Astrocyte of the cerebellum (primary cell): Measurements from ENCODE around the gene TLE3.

Source experiments
- DNase-seq: peaks from one replicate; pipeline ENCODE4 v3.0.0-alpha.2; 2011; ENCODE audit warnings: low read depth
- H3K4me3 ChIP-seq: 2 replicates; pipeline ENCODE4 v1.5.1; 2011; ENCODE audit warnings: mild to moderate bottlenecking, low read depth, low read length, moderate library complexity
- in situ Hi-C: cut with HindIII; loops from 2 replicates; pipeline ENCODE4 v1.10.0; 2017; ENCODE audit warnings: low sequenced_read_pairs
- TF ChIP-seq, protein P1 (sequence below): IDR thresholded peaks from 2 replicates; pipeline ENCODE4 v1.5.1; 2012; ENCODE audit warnings: low read length, low read depth, moderate library complexity, mild to moderate bottlenecking; ENCODE audit errors: missing control alignments

TLE3 gene

DNA sequence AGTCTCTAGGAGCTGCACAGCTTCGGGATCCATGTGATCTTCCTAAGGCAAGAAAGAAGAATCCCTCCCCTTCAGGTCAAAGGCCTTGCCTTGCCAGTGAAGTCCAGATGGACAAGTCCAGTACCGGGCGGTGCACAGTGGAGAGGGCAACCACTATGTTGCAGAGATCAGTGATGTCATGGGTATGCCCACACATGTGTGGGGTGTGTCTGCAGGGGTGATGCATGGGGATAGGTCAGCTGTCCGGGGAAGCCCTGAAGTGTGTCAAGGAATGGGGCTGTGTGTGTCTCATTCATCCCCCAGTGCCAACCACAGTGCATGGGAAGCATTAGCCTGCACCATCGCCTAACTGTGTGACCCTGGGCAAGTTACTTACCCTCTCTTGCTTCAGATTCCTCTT lies 66.5 kb downstream of the TLE3 start:
- in situ Hi-C loops, result no loop called here
- DNase-seq, result no peak
- TF ChIP-seq, protein P1, sequence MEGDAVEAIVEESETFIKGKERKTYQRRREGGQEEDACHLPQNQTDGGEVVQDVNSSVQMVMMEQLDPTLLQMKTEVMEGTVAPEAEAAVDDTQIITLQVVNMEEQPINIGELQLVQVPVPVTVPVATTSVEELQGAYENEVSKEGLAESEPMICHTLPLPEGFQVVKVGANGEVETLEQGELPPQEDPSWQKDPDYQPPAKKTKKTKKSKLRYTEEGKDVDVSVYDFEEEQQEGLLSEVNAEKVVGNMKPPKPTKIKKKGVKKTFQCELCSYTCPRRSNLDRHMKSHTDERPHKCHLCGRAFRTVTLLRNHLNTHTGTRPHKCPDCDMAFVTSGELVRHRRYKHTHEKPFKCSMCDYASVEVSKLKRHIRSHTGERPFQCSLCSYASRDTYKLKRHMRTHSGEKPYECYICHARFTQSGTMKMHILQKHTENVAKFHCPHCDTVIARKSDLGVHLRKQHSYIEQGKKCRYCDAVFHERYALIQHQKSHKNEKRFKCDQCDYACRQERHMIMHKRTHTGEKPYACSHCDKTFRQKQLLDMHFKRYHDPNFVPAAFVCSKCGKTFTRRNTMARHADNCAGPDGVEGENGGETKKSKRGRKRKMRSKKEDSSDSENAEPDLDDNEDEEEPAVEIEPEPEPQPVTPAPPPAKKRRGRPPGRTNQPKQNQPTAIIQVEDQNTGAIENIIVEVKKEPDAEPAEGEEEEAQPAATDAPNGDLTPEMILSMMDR, result no peak
- no peak overlapping the region for H3K4me3 ChIP-seq

DNA sequence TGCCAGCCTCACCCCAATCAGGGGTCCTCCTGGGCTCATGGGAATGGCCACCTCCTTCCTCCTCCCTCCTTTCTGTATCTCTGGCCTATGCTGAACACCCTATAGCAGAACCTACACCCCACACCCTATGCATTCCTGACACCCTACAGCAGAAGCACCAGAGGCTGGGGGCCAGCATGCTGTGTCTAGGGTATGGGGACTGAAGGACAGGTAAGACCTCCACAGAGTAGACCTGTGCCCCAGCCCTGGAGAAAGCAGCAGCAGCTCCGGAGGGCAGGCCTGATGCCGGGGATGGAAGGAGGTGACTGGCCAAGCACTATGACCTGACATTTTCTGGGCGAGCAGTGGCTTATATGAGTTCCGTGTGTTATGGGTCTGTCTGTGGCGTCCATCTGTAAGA lies 66.9 kb downstream of the TLE3 start:
- H3K4me3 ChIP-seq, result no peak overlapping the region
- in situ Hi-C loops, result no loop called here
- TF ChIP-seq, protein P1, result no peak
- no peak for DNase-seq

DNA sequence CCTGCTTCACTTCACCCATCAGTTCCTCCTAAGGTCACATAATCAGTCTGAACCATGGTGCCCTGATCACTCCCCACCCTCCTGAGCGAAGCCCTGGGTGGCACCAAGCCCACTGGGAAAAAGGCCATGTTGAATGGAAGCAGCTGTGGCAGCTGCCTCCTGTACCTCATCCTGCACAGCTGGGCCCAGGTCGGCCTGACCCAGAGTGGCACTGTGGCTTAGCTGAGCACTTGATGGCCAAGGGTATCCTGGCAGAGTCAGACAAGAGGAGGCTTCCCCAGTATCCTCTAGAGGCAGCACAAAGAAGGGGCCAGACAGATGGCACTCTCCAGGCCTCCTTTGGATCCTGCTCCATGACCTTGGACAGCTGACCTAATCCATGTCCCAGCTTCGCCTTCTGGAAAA lies 68.4 kb downstream of the TLE3 start:
- H3K4me3 ChIP-seq, result no peak overlapping the region
- TF ChIP-seq, protein P1, result no peak
- in situ Hi-C loops, result no loop called here
- no peak for DNase-seq

DNA sequence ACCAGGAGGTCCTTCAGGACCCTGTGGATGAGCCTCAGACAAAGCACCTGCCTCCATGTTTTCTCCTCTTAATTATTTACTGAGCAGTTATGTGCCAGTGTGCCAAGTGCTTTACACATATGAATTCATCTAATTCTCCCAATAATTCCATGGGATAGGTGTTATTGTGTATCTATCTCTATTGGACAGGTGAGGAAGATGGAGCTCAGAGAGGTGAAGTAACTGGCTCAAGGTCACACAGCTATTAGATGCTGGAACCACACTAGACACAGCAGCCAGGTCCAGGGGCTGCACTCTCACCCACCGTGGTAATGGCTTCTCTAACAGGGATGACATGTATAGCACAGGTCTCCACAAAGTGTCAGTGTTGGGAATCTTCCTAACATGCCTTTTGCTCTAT lies 70.2 kb downstream of the TLE3 start:
- in situ Hi-C loops, result no loop called here
- TF ChIP-seq, protein P1, result no peak
- DNase-seq, result no peak
- H3K4me3 ChIP-seq, result no peak overlapping the region

DNA sequence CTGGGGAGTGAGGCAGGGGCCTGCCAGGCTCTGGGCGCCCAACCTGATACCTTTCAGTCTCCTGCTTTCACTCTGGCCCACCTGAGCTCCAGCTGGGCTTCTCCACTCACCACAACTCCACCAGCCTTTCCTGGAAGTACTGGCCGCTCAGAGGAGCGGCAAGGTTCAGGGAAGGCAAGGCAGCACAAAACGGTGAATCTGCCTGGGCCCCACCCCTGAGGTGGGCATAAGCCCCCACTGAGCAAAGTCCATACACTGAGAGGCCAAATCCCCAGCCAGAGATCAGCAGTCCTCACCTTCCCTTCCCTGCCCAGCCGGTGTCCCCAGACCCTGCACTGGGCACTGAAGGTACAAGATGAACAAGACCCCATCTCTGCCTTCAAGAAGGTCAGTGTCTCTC lies 70.7 kb downstream of the TLE3 start:
- DNase-seq, result no peak
- TF ChIP-seq, protein P1, result no peak
- in situ Hi-C loops, result no loop called here

DNA sequence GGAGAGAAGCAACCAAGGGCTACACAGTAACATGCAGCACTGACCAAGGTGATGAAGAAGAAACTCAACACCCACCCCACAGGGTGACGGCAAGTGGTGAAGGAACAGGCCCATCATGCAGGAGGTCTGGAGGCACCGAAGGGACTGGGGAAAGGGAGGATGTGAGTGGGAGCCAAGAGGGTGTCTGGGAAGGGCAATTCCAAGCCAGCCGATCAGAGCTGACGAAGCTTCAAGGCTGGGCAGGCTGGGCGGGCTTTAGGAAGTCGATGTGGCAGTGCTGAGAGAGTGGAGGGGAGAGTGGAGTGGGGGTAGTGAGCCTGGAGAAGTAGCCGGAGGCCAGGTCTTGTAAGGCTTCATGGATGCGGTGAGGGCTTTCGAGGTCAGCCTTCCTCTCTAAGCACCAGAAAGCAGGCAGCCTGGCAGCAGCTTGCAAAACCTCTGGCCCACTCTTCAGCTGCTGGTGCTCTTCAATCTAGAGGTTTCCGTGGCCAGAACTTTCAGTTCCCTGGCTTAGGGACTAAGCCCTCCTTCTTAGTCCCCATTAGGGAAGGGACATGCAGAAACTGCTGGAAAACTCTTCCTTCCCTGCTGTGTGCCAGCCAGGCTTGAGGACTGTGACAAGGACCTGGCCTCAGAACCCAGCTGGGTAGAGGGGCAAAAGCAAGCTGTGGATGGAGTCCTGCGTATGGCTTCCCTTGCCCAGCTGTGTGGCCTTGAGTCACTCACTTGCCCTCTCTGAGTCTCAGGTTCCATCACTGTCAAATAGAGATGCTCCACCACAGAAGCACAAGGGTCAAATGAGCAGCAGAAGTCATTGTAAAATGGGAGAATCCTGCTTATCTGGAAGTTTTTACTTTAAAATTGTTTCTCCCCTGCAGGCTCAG lies 72.1 kb downstream of the TLE3 start:
- no peak overlapping the region for H3K4me3 ChIP-seq
- DNase-seq, result no peak
- TF ChIP-seq, protein P1, result no peak
- in situ Hi-C loops, result no loop called here

More for the DNA sequence above, 70.7 kb downstream of the TLE3 start:
- no peak overlapping the region for H3K4me3 ChIP-seq
